Natural killer cell (primary cell): ENCODE results near the gene PCDH18. TPM values are rescaled to one million over a fixed set of nuclear protein-coding genes. Genes with fewer than 3 reads are reported as not detected.

Experiments
- ATAC-seq, 3 donors: fragments of 150-1000 bp in 2 of 3; fragments of 200-7000 bp in 1 of 3; cut with Tn5 transposase; 1 replicate in 1 of 3; 2 replicates in 2 of 3; pipeline ENCODE4 v1.10.0; 2021; ENCODE audit warnings: mild to moderate bottlenecking in 2 of 3, moderate library complexity in 2 of 3
- DNase-seq, 2 donors: peaks; one replicate each; pipeline versions ENCODE4 v3.0.0 to v3.0.0-alpha.2; 2013 to 2021; ENCODE audit warnings: mixed read lengths in 1 of 2
- H3K27ac ChIP-seq: one replicate; pipeline ENCODE4 v1.5.1; 2013; ENCODE audit warnings: mild to moderate bottlenecking, low read length
- H3K27me3 ChIP-seq: one replicate; pipeline ENCODE4 v1.6.1; 2013; ENCODE audit warnings: low read length; ENCODE audit not compliant: control insufficient read depth, insufficient read depth
- H3K36me3 ChIP-seq: one replicate; pipeline ENCODE4 v1.6.1; 2013; ENCODE audit warnings: low read length; ENCODE audit not compliant: control insufficient read depth, insufficient read depth
- H3K4me1 ChIP-seq: one replicate; pipeline ENCODE4 v1.6.1; 2013; ENCODE audit warnings: low read length; ENCODE audit not compliant: control insufficient read depth, insufficient read depth
- H3K4me3 ChIP-seq: one replicate; pipeline ENCODE4 v1.5.1; 2013; ENCODE audit warnings: low read length
- H3K9me3 ChIP-seq: one replicate; pipeline ENCODE4 v1.6.1; 2013; ENCODE audit warnings: low read length; ENCODE audit not compliant: control insufficient read depth, insufficient read depth
- H3K27ac Mint-ChIP-seq, 2 donors: one replicate each; pipeline ENCODE4 v1.8.0; 2022; ENCODE audit warnings: mild to moderate bottlenecking in 2 of 2, mixed read lengths in 2 of 2, moderate library complexity in 1 of 2
- H3K27me3 Mint-ChIP-seq, 2 donors: one replicate each; pipeline ENCODE4 v1.8.0; 2022; ENCODE audit warnings: low read depth in 2 of 2, mixed read lengths in 2 of 2
- H3K36me3 Mint-ChIP-seq: one replicate; pipeline ENCODE4 v1.8.0; 2022; ENCODE audit warnings: mixed read lengths
- H3K4me1 Mint-ChIP-seq, 2 donors: one replicate each; pipeline ENCODE4 v1.8.0; 2022; ENCODE audit warnings: mixed read lengths in 2 of 2
- H3K4me3 Mint-ChIP-seq: one replicate; pipeline ENCODE4 v1.8.0; 2022; ENCODE audit warnings: mild to moderate bottlenecking, moderate library complexity, mixed read lengths
- H3K9me3 Mint-ChIP-seq, 2 donors: one replicate each; pipeline ENCODE4 v1.8.0; 2022; ENCODE audit warnings: mixed read lengths in 2 of 2
- CTCF ChIP-seq: fragments of 200-600 bp; IDR thresholded peaks from one replicate; pipeline ENCODE4 v1.8.0; 2022; ENCODE audit warnings: antibody characterized with exemption
- WGBS: methylation state at CpG from one replicate; pipeline ENCODE4 v1.1.7; 2013; ENCODE audit warnings: missing lambda C conversion rate; ENCODE audit not compliant: insufficient coverage; 5-methylcytosine and 5-hydroxymethylcytosine counted together
- intact Hi-C: fragments of 100-400 bp; cut with micrococcal nuclease; formaldehyde crosslinking; loops from one replicate; pipeline ENCODE4 v1.14.2; 2022
- total RNA-seq, 4 donors: library from RNA; stranded (reverse); fragments of 120-200 nt in 1 of 4; gene quantifications; one replicate each; pipeline versions ENCODE4 v1.2.3 to v1.2.4, GENCODE V29; 2013 to 2022

PCDH18 gene
- total RNA-seq, 3 donors from 2014 or later (not counting 1 experiment from before 2014, with no cell fraction given) = not detected

DNA sequence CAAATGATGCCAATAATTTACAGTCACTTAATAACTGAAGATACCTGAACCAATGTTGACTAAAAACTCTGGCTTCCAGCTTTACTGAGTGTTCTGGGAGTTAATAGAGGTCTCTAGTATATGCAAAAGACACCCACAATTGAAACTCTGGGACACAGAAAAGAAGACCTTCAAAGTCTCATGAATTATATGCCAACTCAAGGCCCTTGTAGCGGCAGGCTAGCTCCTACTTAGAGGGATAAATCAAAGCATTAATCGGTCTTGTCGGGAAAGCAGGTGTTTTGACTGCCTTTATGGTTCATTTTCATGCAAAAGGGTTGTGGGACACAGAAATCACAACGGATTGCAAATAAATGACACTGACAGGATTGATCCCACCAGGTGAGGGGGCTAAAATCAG, 55.9 kb downstream of the PCDH18 start:
- H3K4me1 ChIP-seq = no peaks in the 10 kb centered on the region
- H3K4me3 Mint-ChIP-seq = no peak overlapping the region
- DNase-seq = no peak
- H3K36me3 ChIP-seq = no peaks in the 10 kb centered on the region
- H3K9me3 ChIP-seq = peaks cover 5% of the 10 kb centered on the region
- H3K27ac ChIP-seq = no peak overlapping the region
- no peak overlapping the region for H3K4me3 ChIP-seq
- H3K27me3 ChIP-seq = no peaks in the 10 kb centered on the region
- no peaks in the 10 kb centered on the region for H3K4me1 Mint-ChIP-seq
- no peak overlapping the region for H3K27ac Mint-ChIP-seq
- no peaks in the 10 kb centered on the region for H3K36me3 Mint-ChIP-seq
- 77% methylated on average over 4 of the region's 4 CpGs for WGBS
- no peak for TF ChIP-seq CTCF
- intact Hi-C loops = no loop called here
- no peak for ATAC-seq
- H3K27me3 Mint-ChIP-seq = no peaks in the 10 kb centered on the region
- H3K9me3 Mint-ChIP-seq = peaks cover 4 to 13% of the 10 kb centered on the region in 2 donors

DNA sequence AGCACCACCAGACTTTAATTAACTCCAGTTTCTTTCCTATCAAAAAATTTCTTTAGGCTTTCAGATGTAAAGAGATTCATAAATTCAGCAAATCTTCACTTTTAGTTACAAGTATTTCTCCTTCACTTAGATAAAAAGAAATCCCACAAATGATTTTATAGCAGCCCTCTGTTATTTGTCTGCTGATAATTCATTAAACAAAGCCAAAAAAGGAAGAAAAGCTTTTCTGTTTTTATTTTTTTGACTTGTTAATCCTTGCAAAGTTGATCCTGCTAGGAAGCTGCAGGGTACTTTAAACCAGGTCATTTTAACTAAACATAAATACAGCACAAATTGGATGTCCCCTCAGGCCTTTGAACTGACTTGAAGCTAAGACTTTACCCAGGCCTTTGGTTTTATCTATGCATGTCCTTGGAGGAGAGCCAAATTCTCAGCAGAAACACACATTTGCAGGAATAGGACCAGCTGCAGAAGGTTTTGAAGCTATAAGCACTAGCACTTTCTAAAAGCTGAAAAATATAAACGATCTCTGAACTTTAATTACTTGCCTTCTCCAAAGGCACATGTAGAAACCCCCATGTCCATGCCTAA, 57.5 kb downstream of the PCDH18 start:
- DNase-seq = no peak
- ATAC-seq = no peak
- H3K36me3 Mint-ChIP-seq = no peaks in the 10 kb centered on the region

GRCh38 chr4:137471895-137472294, 60.4 kb downstream of the PCDH18 start:
- Mint-ChIP-seq H3K27ac (no peak overlapping the region), H3K9me3 (peaks cover 3 to 6% of the 10 kb centered on the region in 2 donors), H3K4me3 (no peak overlapping the region), H3K4me1 (no peaks in the 10 kb centered on the region), H3K27me3 (no peaks in the 10 kb centered on the region), H3K36me3 (no peaks in the 10 kb centered on the region)
- no peaks in the 10 kb centered on the region for H3K4me1 ChIP-seq
- no peaks in the 10 kb centered on the region for H3K27me3 ChIP-seq
- H3K36me3 ChIP-seq = no peaks in the 10 kb centered on the region
- no peak overlapping the region for H3K4me3 ChIP-seq
- no peaks in the 10 kb centered on the region for H3K9me3 ChIP-seq
- no CpG with 5 or more reads among the region's 2 CpGs for WGBS
- intact Hi-C loops = no loop called here
- TF ChIP-seq CTCF = no peak
- H3K27ac ChIP-seq = no peak overlapping the region
- DNase-seq (no peak), ATAC-seq (no peak)

More for the DNA sequence above, 57.5 kb downstream of the PCDH18 start:
- no peak overlapping the region for H3K4me3 Mint-ChIP-seq
- no peaks in the 10 kb centered on the region for H3K4me1 ChIP-seq
- H3K4me1 Mint-ChIP-seq = no peaks in the 10 kb centered on the region
- no peak overlapping the region for H3K27ac Mint-ChIP-seq
- peaks cover 7 to 8% of the 10 kb centered on the region in 2 donors for H3K9me3 Mint-ChIP-seq
- H3K27me3 ChIP-seq = no peaks in the 10 kb centered on the region
- H3K4me3 ChIP-seq = no peak overlapping the region
- H3K36me3 ChIP-seq = no peaks in the 10 kb centered on the region
- no peaks in the 10 kb centered on the region for H3K27me3 Mint-ChIP-seq
- intact Hi-C loops = no loop called here
- no peak overlapping the region for H3K27ac ChIP-seq
- 80% methylated on average over 1 of the region's 1 CpG for WGBS
- H3K9me3 ChIP-seq = peaks cover 5% of the 10 kb centered on the region
- no peak for TF ChIP-seq CTCF

DNA sequence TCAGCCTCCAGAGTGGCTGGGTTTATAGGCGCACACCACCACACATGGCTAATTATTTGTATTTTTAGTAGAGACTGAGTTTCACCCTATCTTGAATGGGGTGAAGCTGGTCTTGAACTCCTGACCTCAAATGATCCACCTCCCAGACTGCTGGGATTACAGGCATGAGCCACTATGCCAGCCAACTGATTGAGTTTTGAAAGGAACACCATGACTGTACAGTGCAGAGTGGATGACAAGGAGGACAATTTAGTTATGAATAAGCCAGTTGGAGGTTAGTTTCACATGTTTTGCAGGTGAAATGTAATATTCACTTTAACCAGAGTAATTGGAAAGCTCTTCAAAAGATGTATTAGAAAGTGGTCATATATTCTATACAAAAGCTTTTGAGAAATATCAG, 60.8 kb downstream of the PCDH18 start:
- H3K27ac ChIP-seq = no peak overlapping the region
- no peak for TF ChIP-seq CTCF
- no CpG with 5 or more reads among the region's 1 CpG for WGBS

More for the DNA sequence above, 60.8 kb downstream of the PCDH18 start:
- H3K27me3 Mint-ChIP-seq = no peaks in the 10 kb centered on the region
- no peak overlapping the region for H3K27ac Mint-ChIP-seq
- H3K9me3 Mint-ChIP-seq = peaks cover 3 to 6% of the 10 kb centered on the region in 2 donors
- Histone ChIP-seq H3K9me3 (no peaks in the 10 kb centered on the region), H3K4me1 (no peaks in the 10 kb centered on the region), H3K4me3 (no peak overlapping the region), H3K27me3 (no peaks in the 10 kb centered on the region), H3K36me3 (no peaks in the 10 kb centered on the region)
- H3K36me3 Mint-ChIP-seq = no peaks in the 10 kb centered on the region
- no peak for ATAC-seq
- H3K4me3 Mint-ChIP-seq = no peak overlapping the region
- no peak for DNase-seq
- intact Hi-C loops = no loop called here
- H3K4me1 Mint-ChIP-seq = no peaks in the 10 kb centered on the region
